NCI-H2081 treated with DMSO at 0.1 percent for 48 hours (cell line): ENCODE data around the gene GALNT12.

Experiments
- DNase-seq: peaks from one replicate; lab custom pipeline; 2025; lab: John Stamatoyannopoulos, UW

The GALNT12 gene

DNA sequence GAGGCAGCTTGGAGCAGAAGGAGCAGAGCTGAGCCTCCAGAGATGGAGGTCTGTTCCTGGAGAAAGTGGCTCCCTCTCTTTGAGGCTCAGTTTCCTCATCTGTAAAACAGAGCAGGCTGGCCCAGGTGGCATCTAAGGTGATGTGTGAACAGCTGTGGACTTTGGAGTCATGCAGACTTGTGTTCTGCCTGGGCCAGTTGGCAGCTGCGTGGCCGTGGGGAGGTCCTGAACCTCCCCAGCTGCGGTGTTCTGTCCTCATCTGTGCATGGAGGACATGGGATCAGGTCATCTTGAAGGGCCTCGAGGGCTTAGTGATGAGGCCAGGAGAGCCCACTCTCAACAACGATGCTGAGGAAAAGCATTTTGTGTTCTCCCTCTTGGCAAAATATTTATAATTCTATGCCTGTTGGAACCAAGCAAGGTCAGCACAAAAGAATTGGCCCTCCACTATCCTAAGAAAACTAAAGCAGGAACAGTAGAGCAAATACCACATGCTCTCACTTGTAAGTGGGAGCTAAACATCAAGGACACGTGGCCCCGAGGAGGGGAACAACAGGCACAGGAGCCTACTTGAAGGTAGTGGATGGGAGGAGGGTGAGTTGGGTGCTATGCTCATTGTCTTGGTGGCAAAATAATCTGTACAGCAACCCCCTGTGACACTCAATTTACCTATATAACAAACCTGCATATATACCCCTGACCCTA, 73.0 kb downstream of the GALNT12 start:
- DNase-seq = no peak

DNA sequence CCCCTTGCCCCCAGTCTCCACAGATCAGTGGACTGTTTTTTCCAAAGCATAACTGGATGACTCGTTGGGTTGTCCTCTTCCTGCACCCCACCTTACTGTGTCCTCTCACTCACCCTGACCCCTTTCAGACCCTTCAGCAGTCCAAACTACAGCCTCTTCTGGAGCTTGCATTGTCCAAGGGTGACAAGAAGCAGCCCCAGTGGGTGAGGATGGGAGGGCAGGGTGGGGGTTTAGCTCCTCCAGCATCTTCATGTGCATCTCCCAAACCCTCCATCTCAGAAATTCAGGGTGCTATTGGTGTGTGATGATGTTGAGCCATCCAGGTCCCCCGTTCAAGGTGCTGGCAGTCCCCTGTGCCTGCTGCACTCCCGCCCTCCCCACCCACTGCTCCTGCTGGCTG, 73.9 kb downstream of the GALNT12 start:
- no peak for DNase-seq

DNA sequence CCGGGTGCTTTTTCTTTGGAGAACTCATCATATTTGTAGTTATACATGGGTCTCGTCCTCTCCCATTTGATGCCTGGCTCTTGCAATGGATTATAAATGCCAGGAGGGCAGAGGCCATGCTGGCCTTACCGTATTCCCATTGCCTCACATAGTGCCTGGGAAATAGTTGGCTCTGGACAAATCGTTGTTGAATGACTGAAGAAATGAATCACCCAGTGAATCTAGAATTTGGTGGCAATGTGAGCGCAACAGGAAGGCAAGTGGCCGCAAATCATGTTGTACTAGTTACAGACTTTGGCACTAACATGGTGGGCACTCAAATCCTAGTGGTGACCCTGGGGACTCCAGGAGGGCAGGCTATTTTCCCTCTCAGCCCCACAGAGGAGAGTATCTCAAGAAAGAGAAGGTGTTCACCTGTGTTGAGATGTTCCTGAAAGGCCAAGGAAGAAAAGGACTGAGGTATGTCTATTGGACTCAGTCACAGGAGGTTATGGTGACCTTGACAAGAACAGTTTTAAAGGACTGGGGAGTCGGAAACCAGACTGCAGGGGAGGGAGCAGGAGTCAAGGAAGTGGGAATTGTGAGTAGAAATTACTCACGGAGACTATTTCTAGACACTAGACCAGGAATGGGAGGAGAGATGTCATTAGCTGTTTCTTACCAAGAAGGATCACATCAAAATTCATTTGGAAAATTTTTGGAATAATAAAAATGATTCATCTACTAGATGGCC, 74.5 kb downstream of the GALNT12 start:
- DNase-seq = no peak

DNA sequence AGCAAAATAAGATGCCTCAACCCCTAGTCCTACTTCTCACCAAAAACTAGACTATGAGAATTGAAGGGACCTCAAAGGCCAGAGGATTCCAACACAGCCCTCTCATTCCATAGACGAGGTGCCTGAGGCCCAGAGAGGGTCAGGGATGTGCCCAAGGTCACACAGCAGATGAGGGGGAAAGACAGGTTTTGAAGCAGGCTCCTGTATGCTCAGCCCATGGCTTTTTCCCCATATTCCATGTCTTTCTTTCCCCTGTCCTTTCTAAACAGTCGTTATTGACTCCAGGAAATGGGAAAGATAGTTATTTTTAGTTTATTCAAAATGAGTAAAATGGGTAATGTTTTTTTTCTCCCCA, 75.1 kb downstream of the GALNT12 start:
- no peak for DNase-seq

DNA sequence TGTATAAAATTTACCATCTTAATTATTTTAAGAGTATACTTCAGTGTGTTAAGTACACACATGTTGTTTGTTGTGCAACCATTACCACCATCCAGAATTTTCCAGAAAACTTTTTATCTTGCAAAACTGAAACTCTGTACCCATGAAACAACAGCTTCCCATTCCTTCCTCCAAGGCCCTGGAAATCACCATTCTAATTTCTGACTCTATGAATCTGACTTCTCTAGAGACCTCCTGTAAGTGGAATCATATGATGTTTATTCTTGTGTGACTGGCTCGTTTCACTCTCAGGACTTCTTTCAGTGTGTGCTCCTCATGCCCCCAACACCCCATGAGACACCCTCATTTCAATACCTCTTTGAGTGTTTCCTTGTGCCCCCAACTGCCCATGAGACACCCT, 75.8 kb downstream of the GALNT12 start:
- no peak for DNase-seq

DNA sequence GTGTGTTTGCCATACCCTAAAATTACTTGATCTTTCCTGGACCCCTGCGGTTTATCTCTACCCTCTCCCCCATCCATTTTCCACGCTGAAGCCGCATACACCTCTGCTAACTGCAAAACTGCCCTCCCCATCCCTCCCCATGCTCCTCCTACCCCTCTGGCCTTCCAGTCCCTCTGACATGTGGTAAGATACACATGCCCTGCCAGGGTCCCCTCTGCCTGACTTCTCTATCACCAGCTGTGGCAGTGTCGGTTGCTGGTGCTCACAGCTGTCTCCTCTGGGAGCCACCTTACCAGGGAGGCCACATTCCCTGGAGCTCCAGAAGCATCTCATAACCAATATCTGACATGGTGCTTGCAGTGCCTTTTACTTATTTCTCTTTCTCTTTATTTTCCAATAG, 77.4 kb downstream of the GALNT12 start:
- DNase-seq = no peak

DNA sequence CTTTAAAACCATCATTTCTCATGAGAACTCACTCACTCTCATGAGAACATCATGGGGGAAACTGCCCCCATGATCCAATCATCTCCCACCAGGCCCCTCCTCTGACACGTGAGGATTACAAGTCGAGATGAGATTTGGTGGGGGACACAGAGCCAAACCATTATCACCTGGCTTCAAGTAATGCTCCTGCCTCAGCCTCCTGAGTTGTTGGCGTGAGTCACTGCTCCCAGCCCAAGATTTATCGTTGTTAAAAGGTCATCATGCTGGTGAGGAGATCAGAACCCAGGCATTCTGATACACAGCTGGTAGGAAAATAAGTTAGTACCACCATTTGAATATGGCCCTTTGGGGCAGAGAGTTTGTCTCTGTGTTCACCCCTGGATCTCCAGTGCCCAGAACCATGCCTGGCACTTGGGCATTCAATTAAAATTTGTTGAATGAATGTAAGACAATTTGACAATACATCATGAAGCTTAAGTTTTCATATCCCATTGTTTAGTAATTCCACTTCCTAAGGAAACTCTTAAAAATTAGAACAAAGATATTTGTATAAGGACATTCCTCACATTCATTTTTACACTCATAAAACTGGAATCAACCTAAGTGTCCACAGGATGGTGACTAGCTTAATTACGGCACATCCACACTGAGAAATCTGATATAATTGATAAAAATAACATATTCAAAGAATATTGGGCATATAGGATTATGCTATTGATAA, 78.3 kb downstream of the GALNT12 start:
- DNase-seq = no peak

DNA sequence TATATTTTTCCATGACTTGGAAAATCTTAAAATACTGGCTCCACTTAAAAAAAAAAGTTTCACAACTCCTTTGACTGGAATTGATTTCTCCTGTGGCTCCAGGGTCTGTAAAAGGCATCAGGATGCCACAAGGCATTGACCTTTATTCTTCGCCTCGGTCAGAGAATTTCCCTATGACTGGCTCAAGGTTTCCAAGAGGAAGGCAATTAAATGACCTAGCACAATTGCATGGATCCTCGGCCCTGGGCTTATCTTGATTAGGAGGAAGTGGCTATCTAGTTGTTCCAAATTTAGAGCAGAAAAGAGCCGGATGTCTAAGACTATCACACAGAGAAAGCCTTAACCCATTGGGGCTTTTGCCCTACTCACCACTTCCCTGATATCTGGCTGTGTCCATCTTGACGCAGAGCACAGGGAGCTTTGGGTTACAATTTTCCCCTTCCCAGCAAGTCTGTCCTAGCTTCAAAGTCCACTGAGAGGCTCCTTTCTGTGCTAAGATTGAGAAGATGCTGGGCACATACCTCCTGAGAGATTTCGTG, 79.3 kb downstream of the GALNT12 start:
- DNase-seq = no peak

DNA sequence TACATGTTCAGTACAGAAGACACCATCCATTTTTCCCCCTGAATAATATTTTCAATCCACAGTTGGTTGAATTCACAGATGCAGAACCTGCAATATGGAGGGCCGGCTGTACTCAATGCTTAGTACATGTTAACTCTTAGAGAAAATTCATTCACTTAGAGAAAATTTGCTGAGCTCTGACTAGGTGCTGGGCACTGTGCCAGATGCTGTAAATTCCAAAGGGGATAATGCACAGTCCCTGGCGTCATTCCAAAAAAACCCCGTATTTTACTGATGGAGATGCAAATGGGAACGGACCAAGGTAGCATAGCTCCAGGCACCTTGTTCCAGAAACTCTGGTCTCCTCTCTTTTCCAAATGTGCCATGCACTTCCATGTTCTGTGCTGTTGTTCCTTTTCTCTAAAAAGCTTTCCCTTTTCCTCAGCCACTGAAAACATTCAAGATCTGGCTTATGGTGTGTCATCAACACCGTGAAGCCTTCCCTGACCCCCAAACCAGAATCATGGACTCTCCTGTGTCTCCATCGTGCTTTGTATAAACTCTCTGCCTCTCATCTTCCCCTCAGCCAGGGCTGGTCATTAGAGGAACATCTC, 80.5 kb downstream of the GALNT12 start:
- no peak for DNase-seq

DNA sequence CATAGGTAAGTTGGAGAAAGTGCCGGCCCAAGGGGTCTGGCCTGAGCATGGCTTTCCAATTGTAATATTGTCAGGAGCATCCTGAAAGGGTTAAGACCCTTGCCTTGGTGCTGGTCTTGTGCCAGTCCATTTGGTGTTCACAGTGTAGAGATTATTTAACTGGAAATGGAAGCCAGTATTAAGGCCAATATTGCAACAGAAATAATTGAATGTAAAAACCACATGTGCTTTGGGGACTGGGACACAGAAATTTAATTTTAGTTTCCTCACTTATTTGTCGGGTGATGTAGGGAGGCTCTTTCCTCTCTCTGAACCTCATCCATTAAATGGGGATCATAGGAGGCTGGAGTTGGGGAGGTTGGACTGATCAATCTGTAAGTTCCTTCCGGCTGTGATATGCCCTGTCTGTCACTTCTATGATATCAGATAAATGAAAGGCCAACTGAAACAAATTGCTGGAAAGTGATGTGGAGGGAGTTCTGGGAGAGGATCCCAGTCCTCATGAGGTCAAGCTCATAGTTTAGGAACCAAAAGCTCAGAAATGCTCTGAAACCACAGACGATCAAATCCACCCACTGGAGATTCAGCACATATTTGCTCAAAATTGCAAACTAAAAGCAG, 81.4 kb downstream of the GALNT12 start:
- DNase-seq = no peak

DNA sequence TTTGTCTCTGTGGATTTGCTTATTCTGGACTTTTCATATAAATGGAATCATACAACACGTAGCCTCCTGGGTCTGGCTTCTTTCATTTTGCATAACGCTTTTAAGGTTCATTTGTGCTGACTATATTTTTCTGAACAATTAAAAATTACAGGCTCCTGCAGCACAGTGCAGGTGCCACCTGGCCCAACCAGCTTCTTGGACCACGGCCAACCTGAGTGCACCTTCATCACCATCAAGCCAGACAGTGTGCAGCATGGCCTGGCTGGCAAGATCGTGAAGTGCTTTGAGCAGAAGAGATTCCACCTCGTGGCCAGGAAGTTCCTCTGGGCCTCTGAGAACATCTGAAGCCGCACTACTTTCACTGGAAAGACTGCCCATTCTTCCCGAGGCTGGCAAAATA, 82.8 kb downstream of the GALNT12 start:
- DNase-seq = peak; percentile 7

DNA sequence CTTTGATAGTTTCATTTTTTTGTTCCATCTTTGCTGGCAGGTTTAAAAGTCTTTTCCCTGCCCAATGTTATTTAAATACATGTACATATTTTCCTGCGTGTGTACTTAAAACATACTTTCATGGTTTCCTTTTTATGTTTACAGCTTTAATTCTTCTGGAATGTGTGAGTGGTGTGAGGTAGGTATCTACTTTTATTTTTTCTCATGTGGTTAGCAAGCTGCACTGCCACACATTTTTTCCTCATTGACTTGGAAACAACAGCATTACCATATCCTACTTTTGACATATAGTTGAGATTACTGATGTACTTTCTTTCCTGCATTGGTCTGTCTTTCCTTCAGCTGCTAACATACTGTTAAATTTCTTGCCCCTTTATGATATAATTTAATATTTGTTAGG, 84.8 kb downstream of the GALNT12 start:
- no peak for DNase-seq

DNA sequence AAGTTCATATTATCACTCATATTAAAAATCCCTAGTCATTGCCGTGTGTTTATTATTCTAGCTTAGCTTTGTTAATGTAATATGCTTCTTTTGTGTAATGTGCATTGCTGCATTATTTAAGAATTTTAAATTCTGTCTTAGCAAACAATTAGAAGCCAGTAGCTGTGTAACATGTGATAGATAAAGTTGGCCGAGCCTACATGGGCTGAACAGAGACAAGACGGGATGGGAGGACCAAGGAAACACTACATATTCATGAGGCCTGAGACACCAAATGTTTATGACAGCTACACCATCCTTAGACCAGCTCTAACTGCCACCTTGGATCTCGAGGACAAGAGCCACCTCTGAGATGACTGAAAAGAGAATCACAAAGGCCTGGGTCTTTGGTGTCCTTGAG, 85.2 kb downstream of the GALNT12 start:
- DNase-seq = no peak

DNA sequence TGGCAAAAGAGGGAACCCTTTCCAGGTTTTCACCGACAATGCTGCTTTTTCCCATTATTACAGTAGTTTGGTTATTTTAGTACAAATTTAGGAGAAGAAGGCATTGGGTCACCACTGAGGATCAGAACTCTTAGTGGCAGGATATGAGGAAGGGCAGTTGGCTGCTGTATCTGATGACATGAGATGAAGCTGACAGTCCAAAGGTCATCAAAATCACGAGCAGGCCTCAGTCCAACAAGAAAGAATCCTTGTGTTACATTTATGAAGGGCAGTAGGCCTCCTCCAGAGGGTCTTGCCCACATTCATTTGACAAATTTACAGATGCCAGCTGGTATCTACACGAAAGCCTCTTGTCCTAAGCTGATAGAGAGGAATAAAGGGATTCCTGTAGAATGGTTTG, 86.7 kb downstream of the GALNT12 start:
- no peak for DNase-seq

DNA sequence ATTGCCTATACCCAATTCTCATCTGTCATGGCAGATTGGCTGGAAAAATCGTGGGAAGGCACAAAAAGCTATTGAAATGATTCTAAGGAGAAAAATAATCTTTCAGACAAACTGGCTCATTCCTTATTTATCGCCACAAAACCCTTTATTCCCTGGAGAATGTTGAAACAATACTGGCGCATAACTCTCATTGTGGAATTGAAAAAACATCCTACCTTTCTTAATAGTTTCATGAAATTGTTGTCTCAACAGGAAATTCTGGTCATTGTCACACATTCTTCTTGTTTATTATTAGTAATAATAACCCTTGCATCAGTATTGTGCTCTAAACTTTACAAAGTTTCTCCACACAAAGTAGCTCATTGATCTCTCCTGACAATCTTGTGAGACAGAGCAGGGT, 87.3 kb downstream of the GALNT12 start:
- DNase-seq = no peak

DNA sequence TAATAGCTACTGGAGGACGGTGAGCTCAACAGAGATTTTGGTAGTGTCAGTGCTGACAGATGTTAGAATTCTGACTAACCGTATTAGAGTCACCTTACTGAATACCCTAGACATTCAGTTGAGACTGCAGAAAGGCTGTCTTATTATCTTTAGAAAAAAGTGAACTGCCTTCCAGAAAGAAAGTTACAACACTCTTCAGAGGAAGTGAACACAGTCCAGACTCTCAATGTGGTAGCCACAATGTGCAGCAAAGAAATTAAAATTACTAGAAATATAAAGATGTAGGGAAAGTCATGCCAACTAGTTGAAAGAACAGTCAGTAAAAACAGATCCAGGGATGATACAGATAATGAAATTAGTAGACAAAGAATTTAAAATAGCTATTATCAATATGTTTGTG, 89.2 kb downstream of the GALNT12 start:
- no peak for DNase-seq

DNA sequence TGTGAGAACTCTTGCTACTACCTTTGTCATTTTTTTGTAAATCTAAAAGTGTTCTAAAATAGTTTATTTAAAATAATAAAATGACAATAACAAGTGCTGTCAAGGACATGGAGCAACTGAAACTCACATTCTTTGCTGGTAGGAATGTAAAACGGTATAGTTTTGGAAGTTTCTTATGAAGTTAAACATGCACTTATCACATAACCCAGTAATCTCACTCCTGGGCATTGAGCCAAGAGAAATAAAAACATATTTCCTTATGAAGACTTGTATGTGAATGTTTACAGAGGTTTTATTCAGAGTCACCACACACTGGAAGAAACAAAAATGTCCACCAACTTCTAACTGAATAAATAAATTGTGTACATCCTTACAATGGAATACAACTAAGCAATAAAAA, 90.3 kb downstream of the GALNT12 start:
- DNase-seq = no peak

DNA sequence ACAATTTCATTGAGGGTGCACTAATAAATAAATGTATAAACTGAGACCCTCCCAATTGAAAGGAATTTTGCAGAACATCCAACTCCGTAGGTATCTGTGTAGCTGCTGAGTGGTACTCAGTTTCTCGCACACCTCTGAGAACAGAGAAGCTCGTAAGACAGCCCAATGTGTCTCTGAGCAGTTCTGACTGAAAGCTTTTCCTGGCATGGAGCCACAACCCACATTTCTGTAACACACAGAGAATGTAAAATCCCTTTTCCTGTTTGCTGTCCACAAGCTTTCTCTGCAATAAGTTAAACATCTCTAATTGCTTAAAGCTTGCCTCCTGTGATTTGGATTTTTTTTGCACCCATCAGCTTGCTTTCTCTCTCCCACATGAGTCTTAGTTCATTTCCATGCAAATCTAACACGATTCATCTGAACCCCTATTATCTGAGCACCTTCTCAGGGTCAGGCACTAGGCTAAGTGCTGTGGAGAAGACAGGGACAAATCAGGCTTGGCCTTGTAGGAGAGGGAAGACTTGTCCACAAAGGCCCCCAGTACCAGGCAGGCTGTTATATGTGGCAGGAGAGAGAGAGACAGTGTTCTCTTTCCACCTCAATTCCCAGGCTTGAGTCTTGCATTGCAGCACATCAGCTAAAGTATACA, 92.1 kb downstream of the GALNT12 start:
- DNase-seq = no peak
